GM18907 (cell line): Measurements from ENCODE around the gene RBM41.
"Not testable (repeated sequence)": the region's sequence is repeated elsewhere in the genome, so short reads cannot be mapped to it uniquely, and the experiment has no call there.

ENCODE experiments used
- ATAC-seq: cut with Tn5 transposase; IDR thresholded peaks from one replicate; pipeline ENCODE4 v1.9.1; 2021; ENCODE audit warnings: mild to moderate bottlenecking, moderate library complexity; ENCODE audit not compliant: unreplicated experiment

The RBM41 gene

DNA sequence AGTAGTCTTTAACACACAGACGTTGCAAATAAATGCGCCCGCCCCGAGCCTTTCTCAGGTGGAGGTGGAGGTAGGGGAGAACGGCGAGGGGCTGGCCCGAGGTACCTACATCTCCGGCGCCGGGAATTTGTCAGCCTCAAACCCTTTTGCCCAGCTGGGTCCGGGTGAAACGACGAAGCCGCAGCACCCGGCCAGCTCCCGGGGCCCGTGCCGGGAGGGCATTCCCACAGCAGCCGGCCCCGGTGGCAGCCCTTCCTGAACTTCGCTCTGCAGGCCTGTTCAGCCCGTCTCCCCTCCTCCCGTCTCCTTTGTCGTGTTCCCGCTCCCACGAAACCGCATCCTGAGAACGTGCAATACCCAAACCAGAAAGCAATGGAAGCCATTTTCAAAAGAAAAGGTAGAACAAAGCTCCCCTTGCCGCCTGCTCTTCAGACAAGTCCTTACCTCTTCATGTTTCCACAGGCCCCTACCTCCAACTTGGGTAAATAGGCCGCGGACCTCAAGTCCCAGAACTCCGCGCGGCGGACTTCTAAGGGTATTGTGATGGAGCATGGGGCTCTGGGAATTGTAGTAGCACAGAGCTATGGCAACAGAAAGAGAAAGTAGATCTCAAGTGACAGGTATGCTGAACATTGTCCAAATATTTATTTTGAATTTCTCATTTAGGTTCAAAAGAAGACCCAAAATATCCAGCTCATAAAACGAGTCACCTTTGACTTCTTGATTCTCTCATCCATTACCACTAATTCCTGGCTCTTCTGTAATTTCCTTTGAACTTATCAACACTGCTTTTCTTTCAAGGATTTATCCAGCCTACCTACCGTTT, at the start of gene RBM41:
RBM41 (minus strand) TSS at position 501 of the 826 bp plus-strand sequence; CDS start at position 452, 49 bp downstream.
- ATAC-seq, result peak; percentile 100

DNA sequence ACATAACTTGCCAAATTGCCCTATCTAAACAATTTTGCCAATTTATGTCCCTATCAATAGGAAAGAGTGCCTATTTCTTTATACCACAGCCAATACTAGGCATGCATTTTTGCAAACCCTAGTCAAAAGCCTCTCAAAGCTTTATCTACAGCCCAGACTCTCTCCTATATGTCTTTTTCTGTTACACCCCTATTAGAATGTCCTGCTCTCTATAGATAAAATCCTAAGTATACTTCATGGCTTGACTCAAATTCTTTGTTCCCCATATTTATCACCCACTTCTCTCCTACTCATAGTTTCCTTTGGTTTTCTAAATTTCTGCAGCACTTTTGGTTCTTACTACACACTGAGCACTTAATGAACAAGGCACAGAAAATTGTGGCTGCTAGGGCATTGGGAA, 49.6 kb upstream of the RBM41 start:
- no peak for ATAC-seq

DNA sequence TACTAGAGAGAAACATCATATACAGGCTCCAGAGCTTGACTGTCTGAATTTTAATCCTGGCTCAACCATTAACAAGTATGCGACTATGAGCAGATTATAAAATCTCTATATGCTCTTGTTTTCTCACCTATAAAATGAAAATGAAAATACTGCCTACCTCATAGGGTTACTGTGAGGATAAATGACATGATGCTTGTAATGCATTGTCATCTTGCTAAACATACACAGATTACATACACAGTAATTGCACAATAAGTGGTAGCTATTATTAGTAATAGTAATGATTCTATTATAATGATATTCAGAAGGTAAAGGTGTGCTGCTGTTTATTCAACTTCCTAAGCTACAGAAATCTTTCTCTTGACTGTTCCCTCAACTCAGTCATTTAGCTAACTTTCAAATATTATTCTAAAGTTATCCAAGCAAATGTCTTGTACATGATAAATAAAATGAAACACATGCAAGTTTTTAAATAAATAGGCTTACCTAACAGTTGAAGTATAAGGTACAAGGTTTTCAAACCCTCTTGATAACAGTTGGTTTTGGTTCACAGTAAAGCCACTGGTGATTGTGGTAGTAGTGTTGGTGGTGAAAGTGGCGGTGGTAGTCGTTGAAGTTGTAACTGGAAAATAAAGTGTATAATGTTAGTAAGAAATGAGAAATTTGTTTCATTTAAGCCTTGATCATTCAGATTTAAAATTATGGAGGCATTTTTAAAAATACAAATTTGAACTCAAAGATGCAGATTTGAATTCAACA, 48.7 kb upstream of the RBM41 start:
- ATAC-seq, result no peak

DNA sequence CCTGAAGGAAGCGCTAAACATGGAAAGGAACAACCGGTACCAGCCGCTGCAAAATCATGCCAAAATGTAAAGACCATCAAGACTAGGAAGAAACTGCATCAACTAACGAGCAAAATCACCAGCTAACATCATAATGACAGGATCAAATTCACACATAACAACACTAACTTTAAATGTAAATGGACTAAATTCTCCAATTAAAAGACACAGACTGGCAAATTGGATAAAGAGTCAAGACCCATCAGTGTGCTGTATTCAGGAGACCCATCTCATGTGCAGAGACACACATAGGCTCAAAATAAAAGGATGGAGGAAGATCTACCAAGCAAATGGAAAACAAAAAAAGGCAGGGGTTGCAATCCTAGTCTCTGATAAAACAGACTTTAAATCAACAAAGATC, 39.0 kb upstream of the RBM41 start:
- not testable (repeated sequence) for ATAC-seq

DNA sequence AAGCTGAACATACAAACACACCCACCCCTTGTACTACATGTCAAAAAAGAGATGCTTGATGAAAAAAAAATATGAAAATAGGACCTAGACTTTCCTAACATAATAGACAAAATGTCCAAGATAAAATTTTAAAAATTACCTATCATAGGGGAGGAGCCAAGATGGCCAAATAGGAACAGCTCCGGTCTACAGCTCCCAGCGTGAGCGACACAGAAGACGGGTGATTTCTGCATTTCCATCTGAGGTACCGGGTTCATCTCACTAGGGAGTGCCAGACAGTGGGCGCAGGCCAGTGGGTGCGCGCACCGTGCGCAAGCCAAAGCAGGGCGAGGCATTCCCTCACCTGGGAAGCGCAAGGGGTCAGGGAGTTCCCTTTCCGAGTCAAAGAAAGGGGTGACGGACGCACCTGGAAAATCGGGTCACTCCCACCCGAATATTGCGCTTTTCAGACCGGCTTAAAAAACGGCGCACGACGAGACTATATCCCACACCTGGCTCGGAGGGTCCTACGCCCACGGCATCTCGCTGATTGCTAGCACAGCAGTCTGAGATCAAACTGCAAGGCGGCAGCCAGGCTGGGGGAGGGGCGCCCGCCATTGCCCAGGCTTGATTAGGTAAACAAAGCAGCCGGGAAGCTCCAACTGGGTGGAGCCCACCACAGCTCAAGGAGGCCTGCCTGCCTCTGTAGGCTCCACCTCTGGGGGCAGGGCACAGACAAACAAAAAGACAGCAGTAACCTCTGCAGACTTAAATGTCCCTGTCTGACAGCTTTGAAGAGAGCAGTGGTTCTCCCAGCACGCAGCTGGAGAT, 37.2 kb upstream of the RBM41 start:
- ATAC-seq, result not testable (repeated sequence)

DNA sequence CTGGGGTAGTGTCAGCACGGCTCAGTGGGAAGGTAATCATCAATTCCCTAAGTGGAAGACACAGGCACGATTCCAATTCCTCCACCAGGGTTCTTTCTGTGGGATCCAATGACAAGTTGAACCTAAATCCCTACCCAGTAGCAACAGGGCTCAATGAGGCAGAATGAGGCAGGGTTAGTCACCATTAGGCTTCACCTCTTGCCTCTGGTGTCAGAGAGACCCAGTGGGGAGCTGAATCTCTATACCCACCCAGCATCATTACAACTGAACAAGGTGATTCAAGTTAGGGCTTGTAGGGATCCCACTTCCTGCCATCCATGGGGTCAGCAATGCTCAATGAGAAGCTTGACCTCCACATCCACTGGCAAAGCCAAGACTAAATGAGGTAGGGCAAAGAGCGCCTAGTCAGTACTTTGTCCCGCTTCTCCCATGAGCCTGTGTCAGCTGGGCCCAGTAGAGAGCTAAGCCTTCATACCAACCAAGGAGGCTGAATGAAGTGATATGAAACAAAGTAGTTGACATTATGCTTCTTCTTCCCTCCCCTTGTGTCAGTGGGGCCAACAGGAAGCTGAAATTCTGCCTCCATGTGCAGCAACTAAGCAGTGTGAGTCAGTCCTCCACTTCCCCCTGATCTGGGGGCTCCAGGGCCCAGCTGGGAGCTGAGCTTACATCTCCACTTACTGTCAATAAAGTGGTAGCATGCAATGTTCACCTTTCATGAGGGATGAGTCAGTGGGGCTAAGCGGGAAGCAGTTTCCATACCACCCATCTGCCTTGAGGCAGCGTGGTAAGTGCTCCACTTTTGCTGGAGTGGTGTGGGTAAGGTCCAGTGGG, 36.4 kb upstream of the RBM41 start:
- ATAC-seq, result no peak

DNA sequence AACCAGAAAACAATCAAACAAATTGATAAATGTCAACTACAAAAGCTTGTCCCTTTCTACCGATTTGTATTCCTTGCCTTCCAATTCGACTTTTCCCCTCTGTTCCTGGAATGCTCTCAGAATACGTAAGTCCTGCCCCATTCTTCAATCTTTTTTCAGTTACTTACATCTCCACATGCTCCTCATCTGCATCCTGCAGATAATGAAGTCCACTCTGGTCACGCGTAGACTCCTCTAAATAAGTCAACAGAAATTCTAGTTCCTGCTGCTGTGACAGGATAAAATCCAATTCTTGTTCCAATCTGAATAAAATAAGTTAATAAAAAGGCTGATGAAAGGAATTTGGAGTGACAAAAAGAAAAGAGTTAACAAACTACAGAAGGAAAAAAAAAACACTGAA, 34.4 kb upstream of the RBM41 start:
- no peak for ATAC-seq

DNA sequence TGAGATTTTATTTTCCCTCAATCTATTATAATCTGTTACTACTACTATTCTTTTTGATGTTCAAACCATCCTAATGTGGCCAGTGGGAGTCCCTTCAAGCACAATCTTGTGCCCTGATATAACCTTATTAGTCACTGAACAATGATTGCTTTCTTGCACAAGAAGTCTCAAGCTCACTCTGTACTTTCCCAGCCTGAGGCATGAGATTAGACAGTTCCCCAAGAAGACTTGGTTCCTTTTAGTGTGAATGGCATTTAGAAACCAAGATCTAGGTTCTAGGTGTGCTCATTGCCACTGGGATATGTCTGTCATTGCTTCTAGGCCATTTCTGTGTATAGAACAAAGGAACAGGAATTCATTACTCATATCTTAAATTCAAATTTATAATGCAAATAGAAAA, 28.0 kb upstream of the RBM41 start:
- ATAC-seq, result no peak

DNA sequence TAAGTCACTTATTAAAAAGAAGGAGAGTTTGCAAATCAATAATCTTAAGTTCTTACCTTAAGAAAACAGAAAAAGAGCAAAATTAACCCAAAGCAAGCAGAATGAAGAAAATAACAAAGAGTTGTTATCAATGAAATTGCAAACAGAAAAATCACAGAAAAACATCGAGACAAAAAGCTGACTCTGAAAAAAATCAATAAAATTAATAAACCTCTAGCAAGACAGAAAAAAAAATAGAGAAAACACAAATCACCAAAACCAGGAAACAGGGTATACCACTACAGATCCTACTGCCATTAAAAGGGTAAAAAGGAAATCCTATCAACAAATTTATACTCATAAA, 17.3 kb upstream of the RBM41 start:
- no peak for ATAC-seq

DNA sequence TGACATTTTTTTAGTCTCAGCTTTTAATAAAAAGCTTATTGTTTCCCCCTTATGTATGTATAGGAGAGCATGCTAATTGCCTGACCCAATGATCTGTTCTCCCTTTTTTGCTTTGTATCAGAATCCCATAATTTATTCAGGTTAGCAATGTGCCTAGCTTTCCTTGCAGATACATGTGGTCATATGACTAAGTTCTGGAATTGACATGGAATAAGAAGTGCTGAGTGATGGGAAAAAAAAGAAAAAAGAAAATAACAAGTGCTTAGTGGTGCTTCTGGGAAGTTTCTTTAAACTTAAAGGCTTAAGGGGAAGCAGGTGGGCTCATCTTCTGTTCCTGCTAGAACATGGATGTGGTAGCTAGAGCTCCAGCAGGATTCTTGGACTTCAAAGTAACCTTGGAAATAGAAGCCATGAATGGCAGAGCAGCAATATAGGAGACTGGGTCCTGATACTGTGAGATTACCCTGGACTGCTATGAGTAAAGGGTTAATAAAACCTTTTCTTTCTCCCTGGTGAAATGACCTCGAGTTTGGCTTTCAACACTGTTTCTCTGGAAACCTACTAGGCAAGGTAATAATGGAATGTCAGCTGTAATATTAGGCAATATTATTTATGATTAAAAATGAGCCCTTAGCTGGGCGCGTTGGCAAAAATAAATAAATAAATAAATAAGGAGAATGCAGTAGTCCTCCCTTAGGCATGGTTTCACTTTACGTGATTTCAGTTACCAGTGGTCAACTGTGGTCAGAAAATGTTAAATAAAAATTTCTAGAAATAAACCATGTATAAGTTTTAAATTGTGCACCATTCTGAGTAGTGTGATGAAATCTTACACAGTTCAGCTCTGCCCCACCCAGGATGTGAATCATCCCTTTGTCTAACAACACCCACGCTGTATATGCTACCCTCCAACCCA, 16.7 kb upstream of the RBM41 start:
- ATAC-seq, result peak; percentile 82

DNA sequence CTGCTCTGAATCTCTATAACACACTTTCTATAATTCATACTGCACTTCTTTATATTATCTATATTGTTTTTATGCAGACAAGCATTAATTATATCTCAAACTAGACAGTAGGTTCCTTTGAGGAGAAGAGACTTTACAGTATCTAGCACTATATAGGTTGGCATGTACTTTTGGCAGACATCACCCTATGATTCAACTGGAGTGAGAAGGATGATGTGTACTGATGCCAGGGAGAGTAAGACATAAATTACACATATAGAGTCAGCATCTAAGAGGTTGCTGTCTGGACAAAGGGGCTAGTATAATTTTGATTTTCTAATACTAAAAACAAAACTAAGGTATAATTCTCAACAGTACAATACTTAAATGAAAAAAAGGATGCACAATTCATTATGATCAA, 5.1 kb upstream of the RBM41 start:
- no peak for ATAC-seq

DNA sequence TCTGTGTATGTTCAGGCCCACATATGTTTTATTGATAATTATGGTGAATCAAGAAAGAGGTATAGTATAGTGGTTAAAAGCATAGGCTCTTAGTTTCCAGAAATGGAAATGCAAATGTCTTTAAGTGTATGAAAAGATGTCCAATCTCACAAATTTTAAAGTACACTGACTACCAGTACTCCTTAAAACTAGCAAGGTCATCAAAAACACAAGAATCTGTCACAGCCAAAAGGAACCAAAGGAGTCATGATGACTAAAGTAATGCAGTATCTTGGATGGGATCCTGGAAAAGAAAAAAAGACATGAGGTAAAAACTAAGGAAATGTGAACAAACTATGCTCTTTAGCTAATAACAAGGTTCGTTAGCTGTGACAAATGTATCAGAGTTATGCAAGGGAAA, 661 bp upstream of the RBM41 start:
- ATAC-seq, result no peak

DNA sequence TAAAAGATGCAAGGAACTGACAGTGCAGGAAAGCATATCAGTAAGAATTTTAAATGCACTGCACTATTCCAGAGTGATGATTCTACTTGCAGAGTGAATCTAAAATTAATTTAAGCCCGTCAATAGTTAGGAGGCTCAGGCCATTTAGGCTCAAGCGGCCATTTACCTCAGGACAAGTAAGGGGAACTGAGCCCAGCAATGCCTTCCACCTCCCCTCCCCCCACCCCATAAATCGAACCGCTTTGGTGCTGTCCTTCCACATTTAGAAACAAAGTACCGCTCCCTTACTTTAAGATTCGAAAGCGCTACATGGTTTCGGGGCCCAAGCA, 665 bp downstream of the RBM41 start:
- ATAC-seq, result no peak

DNA sequence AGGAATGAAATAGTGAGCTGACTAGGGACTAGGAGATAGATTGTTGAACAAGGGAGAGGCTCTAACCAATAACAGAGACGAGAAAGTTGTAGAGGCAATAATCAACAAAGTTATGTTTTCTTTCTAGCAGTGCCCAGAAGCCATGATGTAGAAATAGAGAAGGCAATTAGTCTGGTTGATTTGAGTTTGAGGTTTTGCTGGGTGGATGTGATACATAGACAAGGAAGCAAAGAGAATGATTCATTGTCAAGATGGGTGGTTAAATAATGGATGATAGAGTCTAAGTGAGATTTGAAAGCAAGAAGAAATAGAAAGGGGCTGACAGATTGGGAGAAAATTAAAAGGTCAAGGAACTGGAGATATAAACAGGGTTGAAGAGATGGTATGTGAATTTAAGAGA, 11.2 kb downstream of the RBM41 start:
- no peak for ATAC-seq

DNA sequence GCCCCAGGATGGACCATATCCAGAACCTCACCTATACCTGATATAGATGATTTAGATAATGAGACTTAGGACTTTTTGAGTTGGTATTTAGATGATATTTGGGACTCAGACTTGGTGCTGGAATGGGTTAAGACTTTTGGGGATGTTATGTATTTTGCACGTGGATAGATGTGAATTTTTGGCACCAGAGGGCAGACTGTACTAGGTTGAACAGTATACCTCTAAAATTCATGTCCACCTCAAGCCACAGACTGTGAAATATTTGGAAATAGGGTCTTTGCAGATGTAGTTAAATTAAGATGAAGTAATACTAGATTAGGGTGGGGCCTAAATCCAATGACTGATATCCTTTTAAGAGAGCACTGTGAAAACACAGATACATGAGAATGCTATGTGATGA, 15.6 kb downstream of the RBM41 start:
- ATAC-seq, result no peak

DNA sequence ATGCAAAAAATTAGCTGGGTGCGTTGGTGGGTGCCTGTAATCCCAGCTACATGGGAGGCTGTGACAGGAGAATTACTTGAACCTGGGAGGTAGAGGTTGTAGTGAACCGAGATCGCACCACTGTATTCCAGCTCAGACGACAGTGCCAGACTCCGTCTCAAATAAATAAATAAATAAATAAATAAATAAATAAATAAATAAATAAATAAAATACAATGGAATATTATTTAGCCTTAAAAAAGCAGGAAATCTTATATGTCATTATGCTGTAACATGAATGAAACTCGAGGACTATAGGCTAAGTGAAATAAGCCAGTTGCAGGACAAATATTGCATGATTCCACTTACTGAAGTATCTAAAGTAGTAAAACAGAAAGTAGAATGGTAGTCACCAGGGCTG, 42.5 kb downstream of the RBM41 start:
- no peak for ATAC-seq

DNA sequence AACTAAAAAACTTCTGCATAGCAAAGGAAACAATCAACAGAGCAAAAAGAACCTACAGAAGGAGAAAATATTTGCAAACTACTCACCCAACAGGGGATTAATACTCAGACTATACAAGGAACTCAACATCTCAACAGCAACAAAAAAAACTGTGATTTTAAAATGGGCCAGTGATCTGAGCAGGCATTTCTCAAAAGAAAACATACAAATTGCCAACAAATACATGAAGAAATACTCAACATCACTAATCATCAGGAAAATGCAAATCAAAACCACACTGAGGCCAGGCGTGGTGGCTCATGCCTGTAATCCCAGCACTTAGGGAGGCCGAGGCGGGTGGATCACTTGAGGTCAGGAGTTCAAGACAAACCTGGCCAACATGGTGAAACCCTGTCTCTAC, 60.9 kb downstream of the RBM41 start:
- not testable (repeated sequence) for ATAC-seq

DNA sequence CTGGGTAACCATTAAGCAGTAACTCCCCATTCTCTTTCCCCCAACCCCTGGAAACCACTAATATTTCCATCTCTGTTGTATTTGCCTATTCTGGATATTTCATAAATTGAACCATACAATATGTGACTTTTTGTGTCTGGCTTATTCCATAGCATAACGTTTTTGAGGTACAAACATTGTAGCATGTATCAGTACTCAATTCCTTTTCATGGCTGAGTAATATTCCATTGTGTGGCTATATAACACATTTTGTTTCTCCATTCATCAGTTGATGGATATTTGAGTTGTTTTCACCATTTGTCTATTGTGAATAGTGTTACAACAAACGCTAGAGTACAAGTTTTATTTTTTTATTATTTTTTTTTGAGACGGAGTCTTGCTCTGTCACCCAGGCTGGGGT, 63.6 kb downstream of the RBM41 start:
- ATAC-seq, result no peak

DNA sequence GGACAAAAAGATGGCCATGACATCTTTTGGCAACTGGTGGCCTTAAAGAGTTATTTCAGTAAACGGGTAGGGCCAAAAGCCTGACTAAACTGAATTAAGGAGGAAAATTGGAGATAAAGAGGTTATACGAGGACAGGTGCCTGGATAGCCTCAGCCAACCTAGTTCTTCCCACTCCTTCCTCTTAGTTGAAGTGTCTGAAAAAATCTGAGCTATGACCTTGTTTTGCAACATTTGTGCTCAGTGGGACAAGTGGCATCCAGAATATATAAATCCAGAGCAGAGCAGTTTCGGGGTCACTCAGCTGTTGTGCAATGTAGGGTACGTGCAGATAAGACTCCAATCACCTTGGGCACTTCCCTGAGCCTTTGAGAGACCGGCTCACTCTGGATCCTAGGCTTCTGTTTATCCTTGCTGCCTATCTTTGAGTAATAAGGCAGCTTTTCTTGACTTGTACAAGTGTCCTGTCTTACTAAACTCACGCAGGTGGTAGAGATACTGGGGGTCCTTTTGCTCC, 68.4 kb downstream of the RBM41 start:
- no peak for ATAC-seq

DNA sequence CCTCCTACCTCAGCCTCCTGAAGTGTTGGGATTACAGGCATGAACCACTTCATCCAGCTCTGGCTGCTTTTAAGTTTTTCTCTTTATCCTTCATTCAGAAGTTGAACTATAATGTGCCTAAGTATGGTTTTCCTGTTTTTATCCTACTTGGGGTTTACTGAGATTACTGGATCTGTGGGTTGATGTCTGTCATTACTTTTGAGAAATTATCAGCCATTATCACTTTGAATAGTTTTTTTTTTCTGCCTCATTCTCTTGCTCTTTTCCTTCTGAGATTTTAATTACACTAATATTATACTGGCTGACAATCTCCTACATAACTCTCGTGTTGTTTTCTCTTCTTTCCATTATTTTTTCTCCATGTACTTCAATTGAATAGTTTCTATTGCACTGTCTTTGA, 71.0 kb downstream of the RBM41 start:
- ATAC-seq, result no peak
